ENCODE measurements around the gene NTPCR. TPM values are rescaled to one million over a fixed set of nuclear protein-coding genes. Genes with fewer than 3 reads are reported as not detected.

NTPCR gene
- total RNA-seq, 1 experiment from 2014 or later = 46.8 TPM

DNA sequence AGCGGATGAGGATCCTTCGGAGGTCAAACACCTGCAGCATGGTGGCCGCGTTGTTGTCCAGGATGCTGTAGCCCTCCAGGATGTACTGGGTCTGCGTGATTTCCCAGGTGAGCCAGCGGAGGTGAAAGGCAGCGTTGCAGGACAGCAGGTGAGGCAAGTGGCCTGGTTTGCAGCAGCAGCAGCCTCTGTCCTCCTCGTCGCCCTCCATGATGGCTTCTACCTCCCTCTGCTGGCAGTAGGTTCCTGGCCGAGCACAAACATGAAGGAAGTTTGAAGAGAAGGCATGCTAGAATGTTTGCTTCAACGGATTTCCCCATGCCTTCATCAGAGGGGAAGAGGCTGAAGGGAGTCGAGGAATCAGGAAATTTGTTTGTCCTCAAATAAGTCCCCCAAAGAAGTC, 74.7 kb downstream of the NTPCR start:
- Histone ChIP-seq H3K27ac (ENCODE audit: low read length) (no peak overlapping the region), H3K36me3 (ENCODE audit: control insufficient read depth, insufficient read depth, low read length) (no peaks in the 10 kb centered on the region), H3K27me3 (ENCODE audit: control insufficient read depth, insufficient read depth, low read length) (peaks cover 3% of the 10 kb centered on the region; the same call in 1 of the 2 replicates), H3K4me3 (ENCODE audit: low read depth in 2 of 2, low read length in 2 of 2) (no peak overlapping the region), H3K4me1 (ENCODE audit: control insufficient read depth, insufficient read depth, low read length) (no peaks in the 10 kb centered on the region), H3K9me3 (ENCODE audit: control insufficient read depth, insufficient read depth, low read depth, low read length) (no peaks in the 10 kb centered on the region)
- TF ChIP-seq, protein P1, sequence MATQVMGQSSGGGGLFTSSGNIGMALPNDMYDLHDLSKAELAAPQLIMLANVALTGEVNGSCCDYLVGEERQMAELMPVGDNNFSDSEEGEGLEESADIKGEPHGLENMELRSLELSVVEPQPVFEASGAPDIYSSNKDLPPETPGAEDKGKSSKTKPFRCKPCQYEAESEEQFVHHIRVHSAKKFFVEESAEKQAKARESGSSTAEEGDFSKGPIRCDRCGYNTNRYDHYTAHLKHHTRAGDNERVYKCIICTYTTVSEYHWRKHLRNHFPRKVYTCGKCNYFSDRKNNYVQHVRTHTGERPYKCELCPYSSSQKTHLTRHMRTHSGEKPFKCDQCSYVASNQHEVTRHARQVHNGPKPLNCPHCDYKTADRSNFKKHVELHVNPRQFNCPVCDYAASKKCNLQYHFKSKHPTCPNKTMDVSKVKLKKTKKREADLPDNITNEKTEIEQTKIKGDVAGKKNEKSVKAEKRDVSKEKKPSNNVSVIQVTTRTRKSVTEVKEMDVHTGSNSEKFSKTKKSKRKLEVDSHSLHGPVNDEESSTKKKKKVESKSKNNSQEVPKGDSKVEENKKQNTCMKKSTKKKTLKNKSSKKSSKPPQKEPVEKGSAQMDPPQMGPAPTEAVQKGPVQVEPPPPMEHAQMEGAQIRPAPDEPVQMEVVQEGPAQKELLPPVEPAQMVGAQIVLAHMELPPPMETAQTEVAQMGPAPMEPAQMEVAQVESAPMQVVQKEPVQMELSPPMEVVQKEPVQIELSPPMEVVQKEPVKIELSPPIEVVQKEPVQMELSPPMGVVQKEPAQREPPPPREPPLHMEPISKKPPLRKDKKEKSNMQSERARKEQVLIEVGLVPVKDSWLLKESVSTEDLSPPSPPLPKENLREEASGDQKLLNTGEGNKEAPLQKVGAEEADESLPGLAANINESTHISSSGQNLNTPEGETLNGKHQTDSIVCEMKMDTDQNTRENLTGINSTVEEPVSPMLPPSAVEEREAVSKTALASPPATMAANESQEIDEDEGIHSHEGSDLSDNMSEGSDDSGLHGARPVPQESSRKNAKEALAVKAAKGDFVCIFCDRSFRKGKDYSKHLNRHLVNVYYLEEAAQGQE (IDR thresholded peaks at IDR 0.05; ENCODE audit: insufficient read depth in 1 of 2, low read depth in 2 of 2, low read length in 1 of 2) = no peak
- no peak for TF ChIP-seq TCF7L2 (IDR thresholded peaks at IDR 0.05; ENCODE audit: low read depth, low read length)
- TF ChIP-seq, protein P2, sequence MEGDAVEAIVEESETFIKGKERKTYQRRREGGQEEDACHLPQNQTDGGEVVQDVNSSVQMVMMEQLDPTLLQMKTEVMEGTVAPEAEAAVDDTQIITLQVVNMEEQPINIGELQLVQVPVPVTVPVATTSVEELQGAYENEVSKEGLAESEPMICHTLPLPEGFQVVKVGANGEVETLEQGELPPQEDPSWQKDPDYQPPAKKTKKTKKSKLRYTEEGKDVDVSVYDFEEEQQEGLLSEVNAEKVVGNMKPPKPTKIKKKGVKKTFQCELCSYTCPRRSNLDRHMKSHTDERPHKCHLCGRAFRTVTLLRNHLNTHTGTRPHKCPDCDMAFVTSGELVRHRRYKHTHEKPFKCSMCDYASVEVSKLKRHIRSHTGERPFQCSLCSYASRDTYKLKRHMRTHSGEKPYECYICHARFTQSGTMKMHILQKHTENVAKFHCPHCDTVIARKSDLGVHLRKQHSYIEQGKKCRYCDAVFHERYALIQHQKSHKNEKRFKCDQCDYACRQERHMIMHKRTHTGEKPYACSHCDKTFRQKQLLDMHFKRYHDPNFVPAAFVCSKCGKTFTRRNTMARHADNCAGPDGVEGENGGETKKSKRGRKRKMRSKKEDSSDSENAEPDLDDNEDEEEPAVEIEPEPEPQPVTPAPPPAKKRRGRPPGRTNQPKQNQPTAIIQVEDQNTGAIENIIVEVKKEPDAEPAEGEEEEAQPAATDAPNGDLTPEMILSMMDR (IDR thresholded peaks at IDR 0.05) = peak; percentile 66
- no peak for TF ChIP-seq SIN3A (IDR thresholded peaks at IDR 0.05; ENCODE audit: borderline replicate concordance, insufficient read depth, low read depth, low read length)
- POLR2A ChIA-PET = no interaction called here
- CTCF ChIA-PET = no interaction called here
- in situ Hi-C loops (cut with HindIII; ENCODE audit: low pct_unique_long_range_greater_than_20kb, low sequenced_read_pairs) (no loop called here), intact Hi-C loops (cut with micrococcal nuclease; ENCODE audit: unreplicated experiment) (loop anchor here (10.0 kb wide), 1 partner anchor 390 kb away; the partner anchor contains the start of gene SIPA1L2)
- BruUV-seq (replicated peaks) = no TSS peak
- DNase-seq (ENCODE audit: low read depth, low spot score) = peak; percentile 15
- peak; percentile 53; the same call in 1 of the 2 replicates for ATAC-seq

DNA sequence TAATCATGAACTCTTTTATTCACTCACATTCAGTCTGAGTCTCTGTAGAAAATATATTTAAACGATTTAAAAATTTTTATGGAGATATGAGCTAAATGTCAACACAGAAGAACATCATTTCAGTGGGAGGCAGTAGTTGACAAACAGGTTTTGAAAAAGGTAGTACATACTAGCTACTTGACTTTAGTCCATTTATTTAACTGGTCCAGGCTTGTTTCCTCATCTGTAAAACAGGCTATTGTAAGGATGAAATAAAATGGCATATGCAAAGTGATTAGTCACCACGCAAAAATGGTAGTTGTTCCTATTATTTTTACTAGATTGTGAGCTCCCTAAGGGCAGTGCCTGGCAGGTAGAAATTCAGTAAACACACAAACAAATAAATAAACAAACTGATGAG, 75.2 kb downstream of the NTPCR start:
- no peak for DNase-seq (ENCODE audit: low read depth, low spot score)
- in situ Hi-C loops (cut with HindIII; ENCODE audit: low pct_unique_long_range_greater_than_20kb, low sequenced_read_pairs) = no loop called here
- ChIA-PET CTCF (no interaction called here), POLR2A (no interaction called here)
- no peak for ATAC-seq
- Histone ChIP-seq H3K4me3 (ENCODE audit: low read depth in 2 of 2, low read length in 2 of 2) (no peak overlapping the region), H3K36me3 (ENCODE audit: control insufficient read depth, insufficient read depth, low read length) (no peaks in the 10 kb centered on the region), H3K27me3 (ENCODE audit: control insufficient read depth, insufficient read depth, low read length) (peaks cover 3% of the 10 kb centered on the region; the same call in 1 of the 2 replicates), H3K4me1 (ENCODE audit: control insufficient read depth, insufficient read depth, low read length) (no peaks in the 10 kb centered on the region), H3K9me3 (ENCODE audit: control insufficient read depth, insufficient read depth, low read depth, low read length) (no peaks in the 10 kb centered on the region), H3K27ac (ENCODE audit: low read length) (no peak overlapping the region)
- BruUV-seq (replicated peaks) = no TSS peak
- intact Hi-C loops (cut with micrococcal nuclease; ENCODE audit: unreplicated experiment) = loop anchor here (10.0 kb wide), 1 partner anchor 391 kb away; the partner anchor contains the start of gene SIPA1L2
- TF ChIP-seq TCF7L2 (IDR thresholded peaks at IDR 0.05; ENCODE audit: low read depth, low read length) = no peak
- TF ChIP-seq, protein P2 (IDR thresholded peaks at IDR 0.05) = peak; percentile 22; the same call in 1 of the 2 replicates

Measured in Panc1 (cell line).